Calu3 (cell line): Measurements from ENCODE around the gene NEK6. TPM values are rescaled to one million over a fixed set of nuclear protein-coding genes. Genes with fewer than 3 reads are reported as not detected.

ENCODE experiments used
- BruUV-seq: library from RNA; stranded (reverse); fragments of 400-500 nt; replicated peaks from 2 replicates; lab custom pipeline; 2021; lab: Mats Ljungman, UMichigan
- CTCF ChIA-PET: fragments of 300-600 bp; sonication (Branson Sonifier 250); formaldehyde crosslinking; loops from one replicate; lab custom pipeline; 2022; ENCODE audit warnings: antibody characterized with exemption; lab: Charles Lee
- DNase-seq: peaks from one replicate; pipeline ENCODE4 v3.0.0; 2022
- H3K27ac Mint-ChIP-seq: one replicate; pipeline ENCODE4 v1.8.0; 2022; ENCODE audit warnings: mixed read lengths; ENCODE audit not compliant: unreplicated experiment
- H3K27me3 Mint-ChIP-seq: one replicate; pipeline ENCODE4 v1.8.0; 2022; ENCODE audit warnings: mixed read lengths; ENCODE audit not compliant: unreplicated experiment
- H3K36me3 Mint-ChIP-seq: one replicate; pipeline ENCODE4 v1.8.0; 2022; ENCODE audit warnings: mild to moderate bottlenecking, moderate library complexity, mixed read lengths; ENCODE audit not compliant: insufficient read depth, unreplicated experiment
- H3K4me1 Mint-ChIP-seq: one replicate; pipeline ENCODE4 v1.8.0; 2022; ENCODE audit warnings: mild to moderate bottlenecking, low read depth, mixed read lengths; ENCODE audit not compliant: unreplicated experiment
- H3K4me3 Mint-ChIP-seq: one replicate; pipeline ENCODE4 v1.8.0; 2022; ENCODE audit warnings: mild to moderate bottlenecking, low read depth, moderate library complexity, mixed read lengths; ENCODE audit not compliant: unreplicated experiment
- H3K9me3 Mint-ChIP-seq: one replicate; pipeline ENCODE4 v1.8.0; 2022; ENCODE audit warnings: low read depth, mixed read lengths; ENCODE audit not compliant: unreplicated experiment
- CTCF ChIP-seq: fragments of 200-600 bp; IDR thresholded peaks from one replicate; pipeline ENCODE4 v1.8.0; 2022; ENCODE audit warnings: antibody characterized with exemption; ENCODE audit not compliant: unreplicated experiment
- intact Hi-C: fragments of 100-400 bp; cut with micrococcal nuclease; formaldehyde crosslinking; loops from one replicate; pipeline ENCODE4 v1.10.0; 2022; ENCODE audit not compliant: unreplicated experiment
- total RNA-seq: library from RNA; stranded (reverse); gene quantifications from 2 replicates; pipeline ENCODE4 v1.2.3, GENCODE V29; 2022

The NEK6 gene
- total RNA-seq, 1 experiment from 2014 or later = 43.0 TPM

GRCh38 chr9:124346347-124347163, 88.8 kb downstream of the NEK6 start:
- H3K4me1 Mint-ChIP-seq = no peaks in the 10 kb centered on the region
- no TSS peak for BruUV-seq
- H3K4me3 Mint-ChIP-seq = no peak overlapping the region
- no peak for DNase-seq
- no peak for TF ChIP-seq CTCF
- H3K9me3 Mint-ChIP-seq = no peaks in the 10 kb centered on the region
- peaks cover 43% of the 10 kb centered on the region for H3K36me3 Mint-ChIP-seq
- CTCF ChIA-PET = no interaction called here
- no peak overlapping the region for H3K27ac Mint-ChIP-seq
- H3K27me3 Mint-ChIP-seq = no peaks in the 10 kb centered on the region
- intact Hi-C loops = no loop called here

- BruUV-seq = no TSS peak
- CTCF ChIA-PET = no interaction called here
- intact Hi-C loops = no loop called here
- H3K9me3 Mint-ChIP-seq = no peaks in the 10 kb centered on the region
- DNase-seq = no peak
- peaks cover 48% of the 10 kb centered on the region for H3K36me3 Mint-ChIP-seq
- H3K4me3 Mint-ChIP-seq = no peak overlapping the region
- no peaks in the 10 kb centered on the region for H3K27me3 Mint-ChIP-seq
- no peaks in the 10 kb centered on the region for H3K4me1 Mint-ChIP-seq
- H3K27ac Mint-ChIP-seq = no peak overlapping the region
- no peak for TF ChIP-seq CTCF
Measured at GRCh38 chr9:124347206-124347967, 89.6 kb downstream of the NEK6 start.

- CTCF ChIA-PET = no interaction called here
- Mint-ChIP-seq H3K4me1 (no peaks in the 10 kb centered on the region), H3K36me3 (peaks cover 53% of the 10 kb centered on the region), H3K9me3 (no peaks in the 10 kb centered on the region), H3K4me3 (no peak overlapping the region), H3K27me3 (no peaks in the 10 kb centered on the region), H3K27ac (no peak overlapping the region)
- no TSS peak for BruUV-seq
- DNase-seq = no peak
- intact Hi-C loops = no loop called here
- no peak for TF ChIP-seq CTCF
Measured at GRCh38 chr9:124347968-124348358, 90.2 kb downstream of the NEK6 start.

GRCh38 chr9:124348363-124348762, 90.6 kb downstream of the NEK6 start:
- Mint-ChIP-seq H3K4me1 (no peaks in the 10 kb centered on the region), H3K27ac (no peak overlapping the region), H3K27me3 (no peaks in the 10 kb centered on the region), H3K4me3 (no peak overlapping the region), H3K36me3 (peaks cover 57% of the 10 kb centered on the region), H3K9me3 (no peaks in the 10 kb centered on the region)
- intact Hi-C loops = no loop called here
- no TSS peak for BruUV-seq
- CTCF ChIA-PET = no interaction called here
- DNase-seq = no peak
- TF ChIP-seq CTCF = no peak
